GM19239 (cell line): ENCODE measurements around the gene SHPK.

Experiments used
- DNase-seq: peaks from one replicate; pipeline ENCODE4 v3.0.0; 2011; ENCODE audit warnings: low spot score; ENCODE audit not compliant: insufficient read length
- FAIRE-seq: peaks from 2 replicates; lab custom pipeline; 2011; peaks lifted over from hg19 to GRCh38; lab: Jason Lieb, UNC

The SHPK gene

GRCh38 chr17:3635474-3636153 is 436 bp downstream of the SHPK start:
- no peak for FAIRE-seq

DNA sequence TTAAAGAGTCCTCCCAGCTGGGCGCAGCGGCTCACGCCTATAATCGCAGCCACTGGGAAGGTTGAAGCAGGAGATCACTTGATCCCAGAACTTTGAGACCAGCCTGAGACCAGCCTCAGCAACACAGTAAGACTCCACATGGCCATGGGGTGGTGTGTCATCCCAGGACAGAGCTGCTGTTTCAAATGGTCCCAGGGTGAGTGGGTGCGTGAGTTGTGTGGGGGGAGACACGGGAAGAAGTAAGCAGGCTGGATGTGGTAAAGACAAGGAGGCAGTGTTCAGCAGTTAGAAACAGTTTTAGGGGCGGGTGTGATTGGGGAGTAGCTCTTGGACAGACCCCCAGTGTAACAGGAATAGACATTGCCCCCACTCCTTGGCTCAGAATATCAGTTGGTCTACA is 3.8 kb downstream of the SHPK start:
- DNase-seq (no peak), FAIRE-seq (no peak)

More at GRCh38 chr17:3635474-3636153, 436 bp downstream of the SHPK start:
- no peak for DNase-seq

DNA sequence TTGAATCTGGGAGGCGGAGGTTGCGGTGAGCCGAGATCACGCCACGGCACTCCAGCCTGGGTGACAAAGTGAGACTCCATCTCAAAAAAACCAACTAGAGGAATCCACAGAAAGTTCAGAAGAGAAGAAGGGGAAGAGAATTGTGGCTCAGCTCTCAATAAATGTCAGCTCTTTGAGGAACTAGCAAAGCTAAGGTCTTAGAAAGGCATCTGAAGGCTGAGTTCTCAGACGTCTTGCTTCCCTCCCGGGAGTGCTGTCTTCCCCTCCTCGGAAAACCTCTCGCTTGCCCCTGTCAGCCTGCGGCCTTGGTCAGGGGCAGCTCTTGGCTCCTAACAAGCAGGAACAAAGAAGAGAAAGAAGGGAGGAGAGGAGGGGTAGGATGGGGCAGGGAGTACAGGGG is 5.3 kb downstream of the SHPK start:
- FAIRE-seq (no peak), DNase-seq (no peak)

- DNase-seq (no peak), FAIRE-seq (no peak)
Measured at GRCh38 chr17:3627769-3628167, 8.3 kb downstream of the SHPK start.

GRCh38 chr17:3626831-3627768 is 8.9 kb downstream of the SHPK start:
- FAIRE-seq (no peak), DNase-seq (no peak)

- no peak for FAIRE-seq
Measured at GRCh38 chr17:3622977-3623594, 13.0 kb downstream of the SHPK start.

DNA sequence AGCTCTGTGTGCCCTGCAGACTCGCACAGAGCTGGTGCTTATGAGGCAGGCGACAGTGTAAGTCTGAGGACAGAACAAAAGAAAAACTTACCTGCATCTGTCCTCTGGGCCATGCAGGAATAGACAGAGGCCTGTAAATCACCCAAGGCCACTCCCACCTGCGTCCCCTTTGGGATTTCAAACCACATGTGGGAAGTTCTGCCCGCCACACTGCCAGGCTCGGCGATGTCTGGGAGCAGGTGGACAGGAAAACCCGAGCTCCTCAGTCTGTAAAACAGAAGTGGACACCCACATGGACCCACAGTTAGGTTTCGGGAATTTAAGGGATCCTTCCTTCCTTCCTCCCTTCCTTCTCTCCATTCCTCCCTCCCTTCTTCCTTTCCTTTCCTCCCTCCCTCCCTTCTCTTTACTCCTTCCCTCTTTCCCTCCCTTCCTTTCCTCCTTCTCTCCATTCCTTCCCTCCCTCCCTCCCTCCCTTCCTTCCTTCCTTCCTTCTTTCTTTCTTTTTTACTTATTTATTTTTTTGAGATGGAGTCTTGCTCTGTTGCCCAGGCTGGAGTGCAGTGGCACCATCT is 14.8 kb downstream of the SHPK start:
- DNase-seq (no peak), FAIRE-seq (no peak)

More at GRCh38 chr17:3622977-3623594, 13.0 kb downstream of the SHPK start:
- no peak for DNase-seq

- DNase-seq = no peak
- FAIRE-seq = no peak
Measured at GRCh38 chr17:3615160-3615870, 20.7 kb downstream of the SHPK start.

GRCh38 chr17:3613124-3613523 is 22.9 kb downstream of the SHPK start:
- FAIRE-seq (no peak), DNase-seq (no peak)

- no peak for FAIRE-seq
- DNase-seq = no peak
Measured at GRCh38 chr17:3610523-3610922, 25.5 kb downstream of the SHPK start.

GRCh38 chr17:3609689-3610088 is 26.4 kb downstream of the SHPK start:
- no peak for DNase-seq
- no peak for FAIRE-seq

DNA sequence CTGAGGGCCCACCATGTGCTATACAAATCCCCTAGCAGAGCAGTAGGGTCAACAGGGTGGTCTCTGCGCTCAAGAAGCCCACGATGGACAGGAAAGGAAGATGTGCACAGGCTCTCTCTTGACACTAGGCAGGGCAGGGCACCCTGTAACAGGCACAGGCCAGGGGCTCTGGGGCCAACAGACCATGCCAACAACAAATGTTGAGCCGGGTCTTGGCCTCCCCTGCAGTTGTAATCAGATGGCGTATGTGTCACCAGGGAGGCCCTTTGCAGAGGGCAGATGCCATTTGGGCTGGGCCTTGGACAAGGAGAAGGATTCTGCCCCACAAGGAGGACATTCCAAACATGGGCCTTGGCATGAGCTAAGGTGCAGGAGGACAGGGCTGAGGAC is 32.2 kb downstream of the SHPK start:
- no peak for FAIRE-seq
- DNase-seq = no peak

DNA sequence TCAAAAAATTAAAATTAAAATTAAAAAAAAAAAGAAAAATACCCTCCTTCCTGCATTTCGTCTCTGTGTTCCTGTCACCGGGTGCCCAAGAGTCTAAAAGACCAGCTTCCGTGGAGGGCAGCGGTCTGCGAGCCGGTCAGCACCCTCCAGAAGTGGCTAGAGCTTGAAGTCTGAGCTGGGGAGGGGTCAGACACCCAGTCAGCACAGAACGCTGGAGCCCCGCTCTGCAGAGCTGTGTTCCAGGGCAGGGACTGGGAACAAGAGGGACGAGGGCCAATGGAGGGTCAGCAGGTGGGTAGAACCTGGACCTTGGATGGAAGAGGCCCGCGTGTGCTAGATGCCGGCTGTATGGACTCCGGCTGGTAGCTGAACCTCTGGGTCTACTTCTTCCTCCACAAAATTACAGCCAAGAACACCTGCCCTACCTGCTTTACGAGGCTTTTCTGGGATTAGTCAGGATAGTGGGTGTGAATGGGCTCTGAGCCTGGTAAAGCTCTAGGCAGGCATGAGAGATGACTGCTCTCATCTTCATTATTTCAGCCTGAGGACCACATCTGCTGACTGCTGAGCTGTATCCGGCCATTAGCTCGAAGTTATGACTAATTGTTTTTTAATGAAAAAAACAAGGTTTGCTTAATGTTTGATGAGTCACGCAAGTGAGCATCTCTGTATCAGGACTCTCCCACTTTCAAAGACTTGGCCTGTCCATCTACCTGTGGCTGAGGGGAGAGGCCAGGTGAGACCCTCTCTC is 32.8 kb downstream of the SHPK start:
- FAIRE-seq (no peak), DNase-seq (no peak)

DNA sequence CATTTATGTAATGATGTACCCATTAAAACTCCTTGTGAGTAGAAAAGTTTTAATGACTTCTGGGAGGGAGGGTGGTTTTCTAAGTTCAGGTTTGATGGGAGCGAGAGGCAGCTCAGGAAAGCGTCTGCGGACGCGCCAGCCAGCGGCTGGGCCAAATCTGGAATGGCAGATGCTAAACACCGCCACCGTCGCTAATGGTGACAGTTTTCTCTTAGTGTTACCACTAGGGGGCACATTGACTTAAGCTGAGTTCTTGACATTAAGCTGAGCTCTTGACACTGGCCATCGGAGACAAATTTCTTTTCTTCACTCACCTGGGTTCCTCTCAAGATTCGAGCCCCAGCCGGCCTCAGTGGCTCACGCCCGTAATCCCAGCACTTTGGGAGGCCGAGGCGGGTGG is 33.6 kb downstream of the SHPK start:
- FAIRE-seq (peak; percentile 89), DNase-seq (peak; percentile 51)

DNA sequence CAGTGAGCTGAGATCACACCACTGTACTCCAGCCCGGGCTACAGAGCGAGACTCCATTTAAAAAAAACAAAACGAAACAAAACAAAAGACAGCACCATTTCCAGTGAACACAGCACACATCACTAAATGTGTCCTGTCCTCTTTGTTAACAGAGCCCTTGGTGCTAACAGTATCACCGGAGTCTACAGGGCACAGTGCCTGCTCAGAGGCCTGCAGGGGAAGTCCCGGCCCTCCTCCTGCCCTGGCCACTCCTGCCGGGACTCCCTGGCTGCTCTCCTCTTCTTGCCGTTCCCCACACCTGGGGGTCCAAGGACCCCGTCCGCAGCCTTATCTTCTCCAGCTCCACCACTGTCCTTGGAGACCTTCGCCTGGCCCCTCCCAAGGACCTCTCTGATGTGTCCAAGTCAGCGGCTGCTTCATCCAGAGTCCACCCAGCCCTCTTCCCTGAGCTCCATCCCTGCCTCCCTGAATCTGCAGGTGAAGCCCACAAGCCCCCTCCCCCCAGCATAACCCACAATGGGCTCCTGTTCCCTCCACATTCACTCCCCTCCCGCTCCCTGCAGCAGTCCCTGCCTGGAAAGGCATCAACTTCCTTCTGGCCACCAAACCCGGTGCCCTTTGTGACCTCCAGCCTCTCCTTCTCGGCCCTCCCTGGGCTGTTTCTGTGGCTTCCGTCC is 35.4 kb downstream of the SHPK start:
- FAIRE-seq (no peak), DNase-seq (no peak)

DNA sequence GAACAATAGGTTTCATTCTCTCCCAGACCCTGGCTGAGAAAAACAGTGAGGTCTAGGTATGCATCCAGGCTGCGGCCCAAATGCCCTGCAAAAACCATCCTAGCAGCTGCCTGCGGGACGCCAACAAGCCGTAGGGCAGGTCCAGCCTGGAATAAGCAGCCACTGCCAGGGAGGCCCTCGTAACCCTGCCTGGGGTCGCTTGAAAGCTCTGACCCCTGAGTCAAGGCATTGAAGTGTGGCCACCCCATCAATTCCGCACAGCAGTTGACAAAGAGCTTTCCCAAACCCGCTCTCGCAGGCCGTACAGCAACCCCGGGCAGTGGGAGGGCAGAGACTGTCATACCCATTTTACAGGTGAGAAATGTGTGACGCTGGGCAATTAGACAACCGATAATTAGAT is 38.0 kb downstream of the SHPK start:
- DNase-seq (no peak), FAIRE-seq (no peak)

GRCh38 chr17:3596804-3597464 is 39.1 kb downstream of the SHPK start:
- no peak for FAIRE-seq

DNA sequence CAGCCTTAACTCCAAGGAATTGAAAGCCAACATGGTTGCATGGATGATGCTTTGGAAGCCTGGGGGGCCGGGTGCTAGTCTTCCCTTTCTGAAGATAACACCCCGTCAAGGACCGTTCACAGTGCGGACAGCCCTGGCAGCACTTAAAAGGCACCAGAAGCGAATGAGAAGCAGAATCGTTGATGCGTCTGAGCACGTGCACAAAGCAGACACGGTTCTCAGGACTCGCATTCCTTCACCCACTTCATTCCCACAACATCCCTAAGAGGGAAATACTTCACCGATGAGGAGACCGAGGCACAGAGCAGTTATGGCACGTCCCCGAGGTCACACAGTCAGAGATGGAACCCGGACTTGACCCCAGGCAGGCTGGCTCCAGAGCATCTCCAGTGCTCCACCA is 41.1 kb downstream of the SHPK start:
- no peak for DNase-seq
- no peak for FAIRE-seq

More at GRCh38 chr17:3596804-3597464, 39.1 kb downstream of the SHPK start:
- no peak for DNase-seq
